NCI-H345 (cell line): ENCODE measurements around the gene NPTX1.
A peak's percentile ranks its signal among the peaks of the same experiment; 100 is the strongest.

Source experiments
- DNase-seq: peaks from one replicate; lab custom pipeline; 2025; lab: John Stamatoyannopoulos, UW

Gene NPTX1

DNA sequence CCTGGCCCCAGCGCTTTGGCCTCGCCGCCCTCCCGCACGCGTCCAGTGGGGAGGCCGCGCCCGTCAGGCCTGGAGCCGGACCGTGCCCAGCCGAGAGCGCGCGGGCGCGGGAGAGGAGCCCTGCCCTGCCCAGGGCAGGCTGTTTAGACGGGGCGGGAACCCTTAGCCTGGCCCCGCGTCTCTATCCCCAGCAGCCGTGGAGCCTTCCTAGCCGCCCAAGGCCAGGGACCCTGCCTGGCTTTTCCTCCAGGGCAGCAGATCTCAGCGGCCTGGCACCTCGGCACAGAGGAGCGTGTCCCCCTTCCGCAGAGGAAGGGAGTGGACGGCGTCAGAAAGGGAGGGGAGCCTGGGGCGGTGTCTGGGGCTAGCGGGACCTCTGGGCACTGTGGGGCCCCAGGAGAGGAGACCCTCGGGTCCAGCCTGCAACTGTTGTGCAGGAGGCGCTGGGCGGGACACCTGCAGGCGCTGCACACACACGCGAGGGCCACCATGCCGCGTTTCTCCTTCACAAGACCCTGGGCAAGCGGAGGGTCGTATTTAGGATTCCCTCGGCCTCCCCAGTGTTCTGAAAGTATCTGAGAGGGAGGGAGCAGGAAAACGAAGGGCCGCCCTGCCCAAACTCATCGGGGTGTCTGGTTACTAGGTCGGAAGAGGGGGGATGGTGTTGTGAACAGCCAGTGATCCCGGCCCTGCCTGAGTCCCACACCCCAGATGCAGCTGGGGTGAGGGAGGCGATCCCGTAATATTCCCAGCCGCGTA lies 2.3 kb upstream of the NPTX1 start:
- DNase-seq = no peak

- peak; percentile 69 for DNase-seq
Measured at GRCh38 chr17:80477647-80478478, 1.5 kb upstream of the NPTX1 start.

DNA sequence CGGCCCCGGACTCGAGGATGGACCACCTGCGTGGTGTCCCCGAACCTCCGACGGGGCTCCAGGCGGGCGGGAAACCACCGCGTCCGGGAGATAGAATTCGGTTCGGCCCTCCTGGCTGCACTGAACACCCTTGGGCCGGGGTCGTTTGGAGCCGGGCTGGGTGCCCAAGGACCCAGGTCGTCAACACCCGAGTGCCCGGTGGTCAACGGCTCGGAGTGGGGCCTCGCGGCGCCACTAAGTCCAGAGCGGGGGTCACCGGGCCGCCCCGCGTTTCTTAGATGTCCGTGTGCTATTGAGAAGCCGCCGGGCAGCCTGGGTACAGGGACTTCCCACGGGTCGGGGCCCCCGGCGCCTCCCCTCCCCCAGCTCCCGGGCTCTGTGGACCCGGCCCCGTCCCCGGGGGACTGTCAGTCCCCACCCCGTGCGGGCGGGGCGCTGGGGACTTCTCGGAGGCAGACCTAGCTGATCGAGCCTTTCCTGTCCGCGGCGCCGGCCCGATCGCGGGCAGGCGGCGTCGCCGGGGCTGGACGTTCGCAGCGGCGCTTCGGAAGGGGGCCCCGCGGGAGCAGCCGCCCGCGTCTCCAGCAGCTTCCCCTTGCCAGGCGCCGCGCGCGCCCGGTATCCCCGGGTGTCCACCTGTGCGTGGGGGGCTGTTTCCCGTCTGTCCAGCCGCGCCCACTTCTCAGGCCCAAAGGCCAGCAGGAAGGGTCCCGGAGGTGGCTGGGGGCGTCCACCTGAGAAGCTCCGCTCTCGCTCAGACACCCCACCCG lies 655 bp upstream of the NPTX1 start:
- DNase-seq = peak; percentile 78

GRCh38 chr17:80474961-80475909 lies 1.2 kb downstream of the NPTX1 start:
- peak; percentile 53 for DNase-seq

DNA sequence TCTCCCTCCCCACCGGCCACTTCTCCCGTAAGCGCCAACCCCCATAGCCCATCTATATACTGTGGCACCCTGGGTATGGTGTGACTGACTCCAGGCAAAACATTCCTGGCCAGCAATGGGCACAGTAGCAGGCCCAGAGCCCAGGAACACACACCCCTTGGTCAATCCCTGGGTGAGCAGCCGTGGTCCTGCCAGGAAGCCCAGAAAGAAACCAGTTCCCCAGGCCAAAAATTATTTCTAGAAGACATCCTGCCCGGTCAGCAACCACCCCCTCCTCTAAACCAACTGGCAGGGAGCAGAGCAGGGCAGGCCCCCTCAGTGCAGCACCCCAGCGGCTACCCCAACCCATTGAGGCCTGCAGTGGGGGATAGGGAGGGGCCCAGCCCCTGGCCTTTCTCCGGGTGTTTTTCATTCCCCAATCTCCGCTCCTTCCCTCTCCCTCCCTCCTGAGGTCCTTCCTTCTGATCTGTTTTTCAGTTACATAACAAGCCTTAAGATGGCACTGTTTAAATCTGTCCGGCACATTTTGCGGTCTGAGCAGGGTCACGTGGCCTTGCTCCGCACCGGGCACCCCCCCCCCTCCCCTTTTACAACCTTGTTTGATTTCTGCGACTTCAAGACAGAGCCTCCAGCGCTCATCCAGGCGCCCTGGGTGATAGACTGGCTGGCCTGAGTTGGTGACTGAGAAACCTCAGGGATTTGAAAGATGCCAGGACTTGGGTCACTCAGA lies 2.0 kb downstream of the NPTX1 start:
- peak; percentile 57 for DNase-seq

DNA sequence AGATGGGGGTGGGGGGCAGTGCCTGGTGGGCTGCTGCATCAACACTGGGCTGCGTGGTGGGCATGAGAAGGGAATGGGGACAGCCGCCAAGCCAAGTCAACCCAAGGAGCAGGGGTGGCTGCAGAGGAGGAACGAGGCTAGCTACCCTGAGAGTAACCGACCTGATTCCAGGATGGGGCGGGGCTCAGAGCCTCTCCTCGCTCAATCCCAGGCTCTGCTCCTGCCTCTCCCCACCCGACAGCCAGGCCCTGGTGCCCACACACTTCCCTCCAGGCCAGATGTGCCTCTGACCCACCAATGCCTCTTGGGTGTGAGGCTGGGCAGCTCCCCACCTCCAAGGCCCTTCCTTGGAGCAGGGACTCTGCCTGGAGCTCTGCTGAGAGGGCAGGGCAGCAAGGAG lies 2.7 kb downstream of the NPTX1 start:
- no peak for DNase-seq

DNA sequence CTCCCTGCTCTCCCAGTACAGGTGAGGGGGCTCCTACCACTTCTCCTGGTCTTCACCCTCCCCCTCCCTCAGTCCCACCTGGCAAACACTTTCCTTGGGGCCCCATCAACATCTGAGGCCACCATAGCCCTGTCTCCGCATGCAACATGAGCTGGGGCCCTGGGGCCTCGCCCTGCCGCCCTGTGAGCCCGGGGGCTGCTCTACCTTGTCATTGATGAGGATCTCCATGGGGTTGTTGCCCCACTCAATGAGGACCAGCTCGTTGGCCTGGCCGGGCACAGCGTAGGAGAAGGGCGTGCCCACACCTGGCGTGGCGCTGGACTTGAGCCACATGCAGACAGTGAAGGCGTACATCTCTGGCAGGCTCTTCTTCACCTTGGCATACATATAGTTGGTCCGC lies 3.4 kb downstream of the NPTX1 start:
- no peak for DNase-seq

GRCh38 chr17:80471922-80472321 lies 4.5 kb downstream of the NPTX1 start:
- DNase-seq = no peak

GRCh38 chr17:80470603-80471002 lies 5.8 kb downstream of the NPTX1 start:
- DNase-seq = no peak

- no peak for DNase-seq
Measured at GRCh38 chr17:80469667-80470066, 6.7 kb downstream of the NPTX1 start.

DNA sequence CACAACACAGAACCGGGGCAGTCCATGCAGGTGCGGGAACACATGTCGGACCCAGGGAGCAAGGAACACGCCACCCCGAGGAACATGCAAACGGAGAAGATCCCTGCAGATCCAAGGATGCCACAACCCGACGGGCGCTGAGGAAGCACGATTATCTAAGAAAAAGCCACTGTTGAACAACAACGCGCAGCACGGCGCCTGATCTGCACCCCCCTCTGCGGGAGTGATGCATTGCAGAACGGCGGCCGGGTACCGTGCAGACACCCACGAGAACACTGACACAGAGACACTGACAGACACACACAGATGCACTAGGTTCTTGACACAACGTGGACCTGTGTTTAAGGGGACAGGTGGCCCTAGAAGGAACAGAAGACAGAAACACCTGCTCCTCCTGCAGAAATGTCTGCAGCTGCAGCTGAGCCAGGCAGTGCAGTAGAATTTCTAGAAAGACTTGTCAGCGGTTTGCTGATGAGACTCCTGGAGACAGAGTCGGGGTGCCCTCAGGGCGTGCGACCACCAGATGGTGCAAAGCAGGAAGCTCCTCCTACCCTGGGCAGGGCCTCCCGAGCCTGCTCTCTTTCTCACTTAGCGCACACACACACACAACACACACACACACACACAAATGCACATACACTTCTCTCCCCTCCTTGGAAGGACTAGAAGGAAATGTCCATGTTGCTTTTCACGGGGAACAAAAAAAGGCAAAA lies 7.5 kb downstream of the NPTX1 start:
- no peak for DNase-seq

DNA sequence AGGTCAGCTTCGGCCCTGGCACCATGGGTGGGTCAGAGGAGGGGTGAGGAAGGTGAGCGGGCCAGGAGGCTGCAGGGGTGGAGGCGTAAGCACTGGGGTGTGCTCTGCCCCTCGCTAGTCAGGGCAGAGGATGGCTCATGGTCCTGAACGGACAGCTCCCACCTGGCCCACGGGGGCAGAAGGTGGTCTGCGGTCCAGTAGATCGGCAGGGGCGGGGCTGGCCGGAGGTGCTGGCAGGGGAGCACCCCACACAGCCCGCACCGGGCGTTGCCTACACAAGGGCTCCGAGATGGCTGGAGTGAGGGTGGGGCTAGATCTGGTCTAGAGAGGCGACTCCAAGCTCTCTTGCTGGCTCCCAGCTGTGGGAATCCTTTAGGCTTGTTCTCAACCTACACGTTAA lies 8.2 kb downstream of the NPTX1 start:
- DNase-seq = no peak

DNA sequence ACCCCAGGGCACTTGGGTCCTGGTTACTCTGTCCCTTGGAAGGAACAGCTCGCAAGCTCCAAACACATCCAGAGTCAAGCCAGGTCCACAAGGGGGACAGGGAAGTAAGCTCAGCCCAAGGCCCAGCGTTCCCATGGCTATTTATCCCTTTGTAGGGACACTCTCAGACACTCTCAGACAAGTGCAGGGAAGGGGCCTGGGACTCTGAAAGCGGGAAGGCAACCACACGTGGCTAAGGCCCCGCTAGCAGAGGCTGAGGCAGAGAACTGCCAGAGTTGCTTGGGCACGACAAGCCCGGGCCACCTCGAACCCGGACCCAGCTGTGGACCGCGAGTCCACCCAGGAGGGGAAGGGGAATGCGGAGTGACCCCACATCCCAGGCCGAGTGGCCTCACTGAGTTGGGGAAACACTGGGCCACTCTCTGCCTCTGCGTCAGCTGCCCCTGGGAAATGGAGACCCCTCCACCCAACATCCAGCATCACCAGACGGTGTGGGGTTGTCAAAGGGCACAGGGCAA lies 10.2 kb downstream of the NPTX1 start:
- DNase-seq = no peak

DNA sequence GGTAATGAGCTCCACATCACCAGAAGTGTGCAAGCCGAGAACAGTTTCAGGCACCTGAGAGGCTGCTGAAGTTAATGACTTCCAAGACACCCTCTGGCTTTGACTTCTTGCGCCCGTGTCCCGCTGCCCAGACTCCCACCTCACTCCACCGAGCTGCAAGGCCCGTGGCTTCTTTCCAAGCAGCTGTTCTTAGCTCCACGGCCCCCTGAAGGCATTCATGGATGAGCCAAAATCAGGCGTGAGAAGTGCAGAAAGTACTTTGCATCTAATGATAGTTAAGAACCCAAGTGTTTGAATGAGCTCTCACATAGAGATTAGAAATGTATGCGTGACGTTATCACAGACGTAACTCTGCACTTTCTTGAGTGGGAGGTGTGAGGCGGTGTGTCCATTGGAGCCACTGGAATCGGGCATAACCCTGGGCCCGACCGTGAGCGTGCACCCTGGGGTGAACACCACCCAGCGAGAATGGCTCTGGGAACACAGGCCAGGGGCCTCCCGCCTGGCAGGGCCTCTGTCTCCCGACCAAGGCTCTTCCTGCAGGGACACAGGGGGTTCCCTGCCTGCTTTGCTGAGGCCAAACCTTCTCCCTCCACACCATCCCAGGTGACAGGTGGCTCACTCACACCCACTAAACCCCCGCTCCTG lies 11.0 kb downstream of the NPTX1 start:
- DNase-seq = no peak

DNA sequence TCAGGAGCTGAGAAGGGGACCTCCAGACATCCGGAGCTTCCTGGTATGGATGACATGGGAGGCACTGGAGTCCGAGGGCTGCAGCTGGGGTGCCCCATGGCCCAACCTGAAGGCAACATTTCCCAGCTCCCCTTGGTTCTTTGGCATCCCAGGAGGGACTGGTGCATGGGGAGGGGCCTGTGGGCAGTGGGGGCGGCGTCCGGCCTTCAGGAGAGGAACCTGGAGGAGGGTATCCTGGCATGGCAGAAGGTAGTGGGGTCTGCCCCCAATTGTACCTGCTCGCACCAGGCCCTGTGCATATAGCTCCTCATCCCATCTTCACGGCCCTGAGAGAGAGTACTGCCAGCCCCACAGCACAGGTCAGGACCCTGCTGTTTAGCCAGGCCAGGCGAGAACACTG lies 11.9 kb downstream of the NPTX1 start:
- no peak for DNase-seq

DNA sequence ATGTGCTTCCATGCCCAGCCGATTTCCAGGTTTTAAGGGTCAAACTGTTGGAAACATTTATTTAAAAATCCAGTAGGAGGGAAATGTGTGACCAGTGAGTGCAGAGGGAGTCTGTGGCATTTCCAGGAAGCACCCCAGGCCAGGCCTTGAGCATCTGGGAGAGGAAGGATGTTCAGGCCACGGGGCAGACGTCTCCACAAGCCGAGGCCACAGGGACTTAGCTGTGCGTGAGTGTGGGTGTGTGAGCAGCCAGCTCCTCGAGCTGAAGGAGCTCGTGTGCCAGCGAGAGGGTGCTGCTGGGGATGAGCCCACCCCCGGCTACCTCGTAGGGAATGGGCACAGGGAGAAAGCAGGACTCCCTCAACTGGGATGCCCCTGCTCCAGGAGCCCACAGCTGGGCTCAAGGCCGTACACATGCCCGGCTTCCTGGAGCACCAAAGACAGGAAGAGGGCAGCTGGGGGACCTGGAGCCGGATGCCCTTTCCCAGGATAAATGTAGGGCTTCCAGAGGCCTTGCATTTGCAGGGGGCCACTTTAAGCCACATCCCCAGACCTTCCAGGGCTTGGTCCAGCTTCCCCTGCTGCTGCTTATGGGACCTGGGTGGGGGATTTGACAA lies 12.5 kb downstream of the NPTX1 start:
- no peak for DNase-seq

GRCh38 chr17:80461528-80462160 lies 14.8 kb downstream of the NPTX1 start:
- no peak for DNase-seq

- DNase-seq = no peak
Measured at GRCh38 chr17:80460429-80460834, 16.0 kb downstream of the NPTX1 start.
